Measurements from ENCODE around the gene LARGE1. TPM values are rescaled to one million over a fixed set of nuclear protein-coding genes. Genes with fewer than 3 reads are reported as not detected.

LARGE1 gene
- total RNA-seq, 3 donors from 2014 or later, result 23.6 to 27.8 (median 26.1) TPM

GRCh38 chr22:33898121-33898520 is 22.2 kb downstream of the LARGE1 start:
- no peak for TF ChIP-seq POLR2A (IDR thresholded peaks at IDR 0.05)
- TF ChIP-seq POLR2AphosphoS5 (IDR thresholded peaks at IDR 0.05), result no peak
- TF ChIP-seq, protein P1, sequence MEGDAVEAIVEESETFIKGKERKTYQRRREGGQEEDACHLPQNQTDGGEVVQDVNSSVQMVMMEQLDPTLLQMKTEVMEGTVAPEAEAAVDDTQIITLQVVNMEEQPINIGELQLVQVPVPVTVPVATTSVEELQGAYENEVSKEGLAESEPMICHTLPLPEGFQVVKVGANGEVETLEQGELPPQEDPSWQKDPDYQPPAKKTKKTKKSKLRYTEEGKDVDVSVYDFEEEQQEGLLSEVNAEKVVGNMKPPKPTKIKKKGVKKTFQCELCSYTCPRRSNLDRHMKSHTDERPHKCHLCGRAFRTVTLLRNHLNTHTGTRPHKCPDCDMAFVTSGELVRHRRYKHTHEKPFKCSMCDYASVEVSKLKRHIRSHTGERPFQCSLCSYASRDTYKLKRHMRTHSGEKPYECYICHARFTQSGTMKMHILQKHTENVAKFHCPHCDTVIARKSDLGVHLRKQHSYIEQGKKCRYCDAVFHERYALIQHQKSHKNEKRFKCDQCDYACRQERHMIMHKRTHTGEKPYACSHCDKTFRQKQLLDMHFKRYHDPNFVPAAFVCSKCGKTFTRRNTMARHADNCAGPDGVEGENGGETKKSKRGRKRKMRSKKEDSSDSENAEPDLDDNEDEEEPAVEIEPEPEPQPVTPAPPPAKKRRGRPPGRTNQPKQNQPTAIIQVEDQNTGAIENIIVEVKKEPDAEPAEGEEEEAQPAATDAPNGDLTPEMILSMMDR (IDR thresholded peaks at IDR 0.05), result no peak
- no peaks in the 10 kb centered on the region for H3K36me3 ChIP-seq
- H3K4me1 ChIP-seq, result no peaks in the 10 kb centered on the region
- no peak overlapping the region for H3K27ac ChIP-seq
- H3K4me3 ChIP-seq, result no peak overlapping the region
- no peaks in the 10 kb centered on the region for H3K9me3 ChIP-seq
- no peak for DNase-seq (ENCODE audit: low spot score in 2 of 2)
- intact Hi-C loops (cut with DNase I; ENCODE audit: low total_unique reads), result no loop called here
- no peaks in the 10 kb centered on the region for H3K27me3 ChIP-seq

DNA sequence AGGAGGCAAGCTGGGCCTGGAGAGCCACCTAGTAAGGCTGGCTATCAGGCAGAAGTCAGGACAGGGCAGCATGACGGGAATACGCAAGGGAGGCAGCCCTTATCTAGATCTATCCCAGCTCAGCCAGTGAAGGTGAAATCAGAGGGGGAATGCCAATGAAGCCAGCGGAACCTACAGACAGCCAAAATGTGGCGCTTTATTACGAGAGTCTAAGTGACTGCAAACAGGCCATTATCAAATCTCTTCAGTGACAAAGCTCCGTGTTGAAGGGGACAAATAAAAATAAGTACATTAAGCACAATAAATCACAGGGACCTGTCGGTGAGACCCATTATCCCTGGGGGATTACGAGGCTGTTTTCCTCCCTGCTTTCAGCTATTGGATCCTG is 22.8 kb downstream of the LARGE1 start:
- intact Hi-C loops (cut with DNase I; ENCODE audit: low total_unique reads), result no loop called here
- Histone ChIP-seq H3K4me1 (no peaks in the 10 kb centered on the region), H3K27ac (no peak overlapping the region)

GRCh38 chr22:33896575-33897447 is 23.5 kb downstream of the LARGE1 start:
- H3K9me3 ChIP-seq, result no peaks in the 10 kb centered on the region
- no peaks in the 10 kb centered on the region for H3K36me3 ChIP-seq
- no peak overlapping the region for H3K27ac ChIP-seq
- TF ChIP-seq POLR2AphosphoS5 (IDR thresholded peaks at IDR 0.05) (no peak), POLR2A (IDR thresholded peaks at IDR 0.05) (no peak)
- TF ChIP-seq, protein P1 (IDR thresholded peaks at IDR 0.05), result no peak
- DNase-seq (ENCODE audit: low spot score in 2 of 2), result no peak
- intact Hi-C loops (cut with DNase I; ENCODE audit: low total_unique reads), result no loop called here
- H3K4me1 ChIP-seq, result no peaks in the 10 kb centered on the region
- no peak overlapping the region for H3K4me3 ChIP-seq
- no peaks in the 10 kb centered on the region for H3K27me3 ChIP-seq

More for the DNA sequence above, 22.8 kb downstream of the LARGE1 start:
- no peak for DNase-seq (ENCODE audit: low spot score in 2 of 2)
- H3K9me3 ChIP-seq, result no peaks in the 10 kb centered on the region
- no peak overlapping the region for H3K4me3 ChIP-seq
- H3K36me3 ChIP-seq, result no peaks in the 10 kb centered on the region
- no peak for TF ChIP-seq POLR2A (IDR thresholded peaks at IDR 0.05)
- TF ChIP-seq, protein P1 (IDR thresholded peaks at IDR 0.05), result no peak
- no peak for TF ChIP-seq POLR2AphosphoS5 (IDR thresholded peaks at IDR 0.05)
- H3K27me3 ChIP-seq, result no peaks in the 10 kb centered on the region

DNA sequence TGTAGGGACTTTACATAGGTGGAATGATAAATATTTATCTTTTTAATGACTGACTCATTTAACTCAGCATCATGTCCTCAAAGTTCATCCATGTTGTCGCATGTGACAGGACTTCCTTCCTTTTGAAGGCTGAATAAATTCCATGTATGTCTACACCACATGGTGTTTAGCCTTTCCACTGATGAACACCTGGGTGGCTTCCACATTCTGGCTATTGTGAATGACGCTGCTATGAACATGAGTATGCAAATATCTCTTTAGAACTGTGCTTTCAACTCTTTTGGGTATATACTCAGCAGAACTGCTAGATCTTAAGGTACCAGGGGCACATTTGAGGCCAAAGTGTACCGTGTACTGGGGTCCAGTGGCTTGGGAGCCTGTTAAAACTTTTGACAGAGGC is 24.1 kb downstream of the LARGE1 start:
- TF ChIP-seq POLR2AphosphoS5 (IDR thresholded peaks at IDR 0.05), result no peak
- TF ChIP-seq, protein P1 (IDR thresholded peaks at IDR 0.05), result no peak
- no peak for TF ChIP-seq POLR2A (IDR thresholded peaks at IDR 0.05)
- no peaks in the 10 kb centered on the region for H3K4me1 ChIP-seq
- no peak overlapping the region for H3K27ac ChIP-seq
- no peak for DNase-seq (ENCODE audit: low spot score in 2 of 2)
- no peaks in the 10 kb centered on the region for H3K9me3 ChIP-seq
- no peaks in the 10 kb centered on the region for H3K36me3 ChIP-seq
- no peaks in the 10 kb centered on the region for H3K27me3 ChIP-seq
- no peak overlapping the region for H3K4me3 ChIP-seq
- intact Hi-C loops (cut with DNase I; ENCODE audit: low total_unique reads), result no loop called here

- TF ChIP-seq POLR2AphosphoS5 (IDR thresholded peaks at IDR 0.05) (no peak), POLR2A (IDR thresholded peaks at IDR 0.05) (no peak)
- TF ChIP-seq, protein P1 (IDR thresholded peaks at IDR 0.05), result no peak
- H3K27me3 ChIP-seq, result no peaks in the 10 kb centered on the region
- no peak for DNase-seq (ENCODE audit: low spot score in 2 of 2)
- H3K4me1 ChIP-seq, result no peaks in the 10 kb centered on the region
- no peak overlapping the region for H3K27ac ChIP-seq
- H3K9me3 ChIP-seq, result no peaks in the 10 kb centered on the region
- no peaks in the 10 kb centered on the region for H3K36me3 ChIP-seq
- no peak overlapping the region for H3K4me3 ChIP-seq
- intact Hi-C loops (cut with DNase I; ENCODE audit: low total_unique reads), result no loop called here
Observed at GRCh38 chr22:33895444-33895843, 24.8 kb downstream of the LARGE1 start.
